ENCODE measurements around the gene TMSB4X. TPM values are rescaled to one million over a fixed set of nuclear protein-coding genes. Genes with fewer than 3 reads are reported as not detected.

TMSB4X gene
- total RNA-seq, 1 experiment from 2014 or later: 2,595 TPM

DNA sequence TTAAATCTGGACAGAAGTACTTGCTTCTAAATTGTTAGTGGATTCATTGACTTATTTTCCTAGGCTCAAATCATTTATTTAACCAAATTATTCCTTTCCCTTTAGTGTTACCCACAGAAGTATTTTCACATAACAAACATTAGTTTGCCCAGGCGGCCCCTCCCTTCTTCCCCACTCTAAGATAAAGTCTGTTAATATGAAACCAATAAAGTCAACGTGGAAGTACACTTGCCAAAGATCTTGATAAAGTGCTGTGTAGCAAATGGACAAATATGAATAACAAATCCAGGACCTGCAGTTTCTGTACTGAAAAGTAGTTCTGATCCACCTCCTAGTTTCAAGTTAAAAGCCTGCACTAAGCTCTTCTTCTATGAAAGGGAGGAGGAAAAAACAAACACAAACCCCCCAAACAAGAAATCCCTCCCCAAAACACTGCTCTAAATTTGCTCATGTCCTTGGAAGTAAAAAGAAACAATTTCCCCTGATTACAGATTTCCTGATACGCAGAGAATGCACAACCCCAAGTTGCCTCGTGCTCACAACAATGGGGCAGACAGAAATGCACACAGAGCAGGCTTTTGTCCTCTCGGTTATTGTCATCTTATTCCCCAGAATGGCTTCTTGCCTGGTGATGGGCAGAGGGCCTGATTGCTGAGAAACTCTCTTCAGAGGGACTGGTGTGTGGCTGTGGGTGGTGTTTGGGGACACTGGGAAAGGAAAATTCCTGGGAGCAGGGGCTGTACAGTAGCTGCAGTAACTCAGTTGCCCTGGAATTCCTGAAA, 23.2 kb downstream of the TMSB4X start:
- Mint-ChIP-seq H3K27me3 (ENCODE audit: low read depth) (no peaks in the 10 kb centered on the region), H3K4me1 (peaks cover 28% of the 10 kb centered on the region), H3K36me3 (no peaks in the 10 kb centered on the region), H3K27ac (peak overlapping the region; percentile 14; the same call in 1 of the 2 replicates), H3K4me3 (no peak overlapping the region), H3K9me3 (no peaks in the 10 kb centered on the region)
- TF ChIP-seq MXD4 (CRISPR knock-in tag; IDR thresholded peaks at IDR 0.05; ENCODE audit: borderline replicate concordance) (no peak), GRHL2 (CRISPR knock-in tag; IDR thresholded peaks at IDR 0.05; ENCODE audit: insufficient replicate concordance, severe bottlenecking) (no peak), TEAD1 (CRISPR knock-in tag; IDR thresholded peaks at IDR 0.05) (no peak), ESRRA (CRISPR knock-in tag; IDR thresholded peaks at IDR 0.05; ENCODE audit: borderline replicate concordance) (no peak), GTF2I (CRISPR knock-in tag; conservative IDR thresholded peaks at IDR 0.05) (no peak), ZNF671 (CRISPR knock-in tag; IDR thresholded peaks at IDR 0.05) (no peak), NR2C2 (CRISPR knock-in tag; IDR thresholded peaks at IDR 0.05) (no peak), ZNF219 (CRISPR knock-in tag; IDR thresholded peaks at IDR 0.05; ENCODE audit: borderline replicate concordance) (no peak), ETV6 (CRISPR knock-in tag; IDR thresholded peaks at IDR 0.05) (no peak), HMGA2 (CRISPR knock-in tag; IDR thresholded peaks at IDR 0.05) (no peak), FOXK1 (CRISPR knock-in tag; IDR thresholded peaks at IDR 0.05) (no peak), CBFB (CRISPR knock-in tag; IDR thresholded peaks at IDR 0.05; ENCODE audit: low read depth) (no peak)
- TF ChIP-seq, protein P1, sequence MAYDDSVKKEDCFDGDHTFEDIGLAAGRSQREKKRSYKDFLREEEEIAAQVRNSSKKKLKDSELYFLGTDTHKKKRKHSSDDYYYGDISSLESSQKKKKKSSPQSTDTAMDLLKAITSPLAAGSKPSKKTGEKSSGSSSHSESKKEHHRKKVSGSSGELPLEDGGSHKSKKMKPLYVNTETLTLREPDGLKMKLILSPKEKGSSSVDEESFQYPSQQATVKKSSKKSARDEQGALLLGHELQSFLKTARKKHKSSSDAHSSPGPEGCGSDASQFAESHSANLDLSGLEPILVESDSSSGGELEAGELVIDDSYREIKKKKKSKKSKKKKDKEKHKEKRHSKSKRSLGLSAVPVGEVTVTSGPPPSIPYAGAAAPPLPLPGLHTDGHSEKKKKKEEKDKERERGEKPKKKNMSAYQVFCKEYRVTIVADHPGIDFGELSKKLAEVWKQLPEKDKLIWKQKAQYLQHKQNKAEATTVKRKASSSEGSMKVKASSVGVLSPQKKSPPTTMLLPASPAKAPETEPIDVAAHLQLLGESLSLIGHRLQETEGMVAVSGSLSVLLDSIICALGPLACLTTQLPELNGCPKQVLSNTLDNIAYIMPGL (CRISPR knock-in tag; IDR thresholded peaks at IDR 0.05): no peak
- TF ChIP-seq, protein P2, sequence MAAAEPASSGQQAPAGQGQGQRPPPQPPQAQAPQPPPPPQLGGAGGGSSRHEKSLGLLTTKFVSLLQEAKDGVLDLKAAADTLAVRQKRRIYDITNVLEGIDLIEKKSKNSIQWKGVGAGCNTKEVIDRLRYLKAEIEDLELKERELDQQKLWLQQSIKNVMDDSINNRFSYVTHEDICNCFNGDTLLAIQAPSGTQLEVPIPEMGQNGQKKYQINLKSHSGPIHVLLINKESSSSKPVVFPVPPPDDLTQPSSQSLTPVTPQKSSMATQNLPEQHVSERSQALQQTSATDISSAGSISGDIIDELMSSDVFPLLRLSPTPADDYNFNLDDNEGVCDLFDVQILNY (CRISPR knock-in tag; IDR thresholded peaks at IDR 0.05): no peak
- TF ChIP-seq, protein P3, sequence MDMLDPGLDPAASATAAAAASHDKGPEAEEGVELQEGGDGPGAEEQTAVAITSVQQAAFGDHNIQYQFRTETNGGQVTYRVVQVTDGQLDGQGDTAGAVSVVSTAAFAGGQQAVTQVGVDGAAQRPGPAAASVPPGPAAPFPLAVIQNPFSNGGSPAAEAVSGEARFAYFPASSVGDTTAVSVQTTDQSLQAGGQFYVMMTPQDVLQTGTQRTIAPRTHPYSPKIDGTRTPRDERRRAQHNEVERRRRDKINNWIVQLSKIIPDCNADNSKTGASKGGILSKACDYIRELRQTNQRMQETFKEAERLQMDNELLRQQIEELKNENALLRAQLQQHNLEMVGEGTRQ (CRISPR knock-in tag; IDR thresholded peaks at IDR 0.05): no peak
- DNase-seq (ENCODE audit: low spot score) (no peak), ATAC-seq (no peak)
- ChIA-PET POLR2A (no interaction called here), CTCF (no interaction called here)

DNA sequence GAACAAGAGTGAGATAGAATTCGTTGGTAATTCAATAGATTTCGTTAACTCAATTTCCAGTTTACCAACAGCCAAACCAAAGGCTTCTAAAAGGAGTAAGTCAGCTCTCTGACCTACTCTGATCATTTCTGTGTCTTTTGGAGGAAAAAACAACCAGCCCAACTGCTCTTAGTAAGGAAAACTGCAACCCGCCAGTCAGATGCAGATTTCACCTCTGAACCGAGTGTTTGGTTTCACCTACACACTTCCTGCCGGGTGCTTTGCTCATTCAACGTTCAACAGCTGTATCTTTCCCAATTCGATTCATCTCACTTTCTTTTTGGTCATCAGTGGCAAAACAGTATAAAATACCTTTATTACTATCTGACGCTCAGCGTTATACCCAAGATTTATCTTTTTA, 24.5 kb downstream of the TMSB4X start:
- peaks cover 28% of the 10 kb centered on the region for H3K4me1 Mint-ChIP-seq
- ATAC-seq (peak; percentile 51; the same call in 1 of the 2 replicates), DNase-seq (ENCODE audit: low spot score) (no peak)
- POLR2A ChIA-PET: no interaction called here
- H3K4me3 Mint-ChIP-seq: no peak overlapping the region
- peak overlapping the region; percentile 80 for H3K27ac Mint-ChIP-seq
- H3K27me3 Mint-ChIP-seq (ENCODE audit: low read depth): no peaks in the 10 kb centered on the region
- H3K9me3 Mint-ChIP-seq: no peaks in the 10 kb centered on the region
- CTCF ChIA-PET: no interaction called here
- no peaks in the 10 kb centered on the region for H3K36me3 Mint-ChIP-seq
- TF ChIP-seq NR3C1 (CRISPR knock-in tag; conservative IDR thresholded peaks at IDR 0.05; ENCODE audit: low read depth) (no peak), SMAD3 (CRISPR knock-in tag; IDR thresholded peaks at IDR 0.05; ENCODE audit: borderline replicate concordance) (no peak), TEAD1 (CRISPR knock-in tag; IDR thresholded peaks at IDR 0.05) (no peak), GABPB1 (CRISPR knock-in tag; IDR thresholded peaks at IDR 0.05) (no peak), ZNF232 (CRISPR knock-in tag; IDR thresholded peaks at IDR 0.05) (no peak), CREM (CRISPR knock-in tag; IDR thresholded peaks at IDR 0.05) (no peak), FOXP1 (CRISPR knock-in tag; IDR thresholded peaks at IDR 0.05; ENCODE audit: borderline replicate concordance) (no peak), NR2C2 (CRISPR knock-in tag; IDR thresholded peaks at IDR 0.05) (no peak), KAT7 (CRISPR knock-in tag; IDR thresholded peaks at IDR 0.05; ENCODE audit: borderline replicate concordance) (no peak)
- TF ChIP-seq, protein P4, sequence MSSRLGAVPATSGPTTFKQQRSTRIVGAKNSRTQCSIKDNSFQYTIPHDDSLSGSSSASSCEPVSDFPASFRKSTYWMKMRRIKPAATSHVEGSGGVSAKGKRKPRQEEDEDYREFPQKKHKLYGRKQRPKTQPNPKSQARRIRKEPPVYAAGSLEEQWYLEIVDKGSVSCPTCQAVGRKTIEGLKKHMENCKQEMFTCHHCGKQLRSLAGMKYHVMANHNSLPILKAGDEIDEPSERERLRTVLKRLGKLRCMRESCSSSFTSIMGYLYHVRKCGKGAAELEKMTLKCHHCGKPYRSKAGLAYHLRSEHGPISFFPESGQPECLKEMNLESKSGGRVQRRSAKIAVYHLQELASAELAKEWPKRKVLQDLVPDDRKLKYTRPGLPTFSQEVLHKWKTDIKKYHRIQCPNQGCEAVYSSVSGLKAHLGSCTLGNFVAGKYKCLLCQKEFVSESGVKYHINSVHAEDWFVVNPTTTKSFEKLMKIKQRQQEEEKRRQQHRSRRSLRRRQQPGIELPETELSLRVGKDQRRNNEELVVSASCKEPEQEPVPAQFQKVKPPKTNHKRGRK (CRISPR knock-in tag; IDR thresholded peaks at IDR 0.05; ENCODE audit: borderline replicate concordance): no peak
- TF ChIP-seq, protein P5, sequence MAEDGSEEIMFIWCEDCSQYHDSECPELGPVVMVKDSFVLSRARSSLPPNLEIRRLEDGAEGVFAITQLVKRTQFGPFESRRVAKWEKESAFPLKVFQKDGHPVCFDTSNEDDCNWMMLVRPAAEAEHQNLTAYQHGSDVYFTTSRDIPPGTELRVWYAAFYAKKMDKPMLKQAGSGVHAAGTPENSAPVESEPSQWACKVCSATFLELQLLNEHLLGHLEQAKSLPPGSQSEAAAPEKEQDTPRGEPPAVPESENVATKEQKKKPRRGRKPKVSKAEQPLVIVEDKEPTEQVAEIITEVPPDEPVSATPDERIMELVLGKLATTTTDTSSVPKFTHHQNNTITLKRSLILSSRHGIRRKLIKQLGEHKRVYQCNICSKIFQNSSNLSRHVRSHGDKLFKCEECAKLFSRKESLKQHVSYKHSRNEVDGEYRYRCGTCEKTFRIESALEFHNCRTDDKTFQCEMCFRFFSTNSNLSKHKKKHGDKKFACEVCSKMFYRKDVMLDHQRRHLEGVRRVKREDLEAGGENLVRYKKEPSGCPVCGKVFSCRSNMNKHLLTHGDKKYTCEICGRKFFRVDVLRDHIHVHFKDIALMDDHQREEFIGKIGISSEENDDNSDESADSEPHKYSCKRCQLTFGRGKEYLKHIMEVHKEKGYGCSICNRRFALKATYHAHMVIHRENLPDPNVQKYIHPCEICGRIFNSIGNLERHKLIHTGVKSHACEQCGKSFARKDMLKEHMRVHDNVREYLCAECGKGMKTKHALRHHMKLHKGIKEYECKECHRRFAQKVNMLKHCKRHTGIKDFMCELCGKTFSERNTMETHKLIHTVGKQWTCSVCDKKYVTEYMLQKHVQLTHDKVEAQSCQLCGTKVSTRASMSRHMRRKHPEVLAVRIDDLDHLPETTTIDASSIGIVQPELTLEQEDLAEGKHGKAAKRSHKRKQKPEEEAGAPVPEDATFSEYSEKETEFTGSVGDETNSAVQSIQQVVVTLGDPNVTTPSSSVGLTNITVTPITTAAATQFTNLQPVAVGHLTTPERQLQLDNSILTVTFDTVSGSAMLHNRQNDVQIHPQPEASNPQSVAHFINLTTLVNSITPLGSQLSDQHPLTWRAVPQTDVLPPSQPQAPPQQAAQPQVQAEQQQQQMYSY (CRISPR knock-in tag; IDR thresholded peaks at IDR 0.05): no peak
- TF ChIP-seq, protein P6, sequence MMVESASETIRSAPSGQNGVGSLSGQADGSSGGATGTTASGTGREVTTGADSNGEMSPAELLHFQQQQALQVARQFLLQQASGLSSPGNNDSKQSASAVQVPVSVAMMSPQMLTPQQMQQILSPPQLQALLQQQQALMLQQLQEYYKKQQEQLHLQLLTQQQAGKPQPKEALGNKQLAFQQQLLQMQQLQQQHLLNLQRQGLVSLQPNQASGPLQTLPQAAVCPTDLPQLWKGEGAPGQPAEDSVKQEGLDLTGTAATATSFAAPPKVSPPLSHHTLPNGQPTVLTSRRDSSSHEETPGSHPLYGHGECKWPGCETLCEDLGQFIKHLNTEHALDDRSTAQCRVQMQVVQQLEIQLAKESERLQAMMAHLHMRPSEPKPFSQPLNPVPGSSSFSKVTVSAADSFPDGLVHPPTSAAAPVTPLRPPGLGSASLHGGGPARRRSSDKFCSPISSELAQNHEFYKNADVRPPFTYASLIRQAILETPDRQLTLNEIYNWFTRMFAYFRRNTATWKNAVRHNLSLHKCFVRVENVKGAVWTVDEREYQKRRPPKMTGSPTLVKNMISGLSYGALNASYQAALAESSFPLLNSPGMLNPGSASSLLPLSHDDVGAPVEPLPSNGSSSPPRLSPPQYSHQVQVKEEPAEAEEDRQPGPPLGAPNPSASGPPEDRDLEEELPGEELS (CRISPR knock-in tag; IDR thresholded peaks at IDR 0.05): no peak
